ENCODE data around the gene GLRA3. TPM values are rescaled to one million over a fixed set of nuclear protein-coding genes. Genes with fewer than 3 reads are reported as not detected.

GLRA3 gene
- total RNA-seq, 1 donor = not detected

- no peaks in the 10 kb centered on the region for H3K79me2 ChIP-seq (ENCODE audit: insufficient read depth, low read length)
- no peak overlapping the region for H2AFZ ChIP-seq (ENCODE audit: low read length)
- H3K27ac ChIP-seq (ENCODE audit: low read depth, low read length) = no peak overlapping the region
- no peak for TF ChIP-seq CTCF (IDR thresholded peaks at IDR 0.05; ENCODE audit: extremely low read depth, low read depth, low read length)
- H3K9me3 ChIP-seq (ENCODE audit: low read depth, low read length) = no peaks in the 10 kb centered on the region
- H3K4me3 ChIP-seq (ENCODE audit: insufficient read depth, low read length) = no peak overlapping the region
- H3K36me3 ChIP-seq (ENCODE audit: insufficient read depth, low read length) = no peaks in the 10 kb centered on the region
- no peak for DNase-seq (ENCODE audit: insufficient read length, low spot score, missing footprints)
- no peaks in the 10 kb centered on the region for H4K20me1 ChIP-seq (ENCODE audit: insufficient read depth, low read length)
- H3K27me3 ChIP-seq (ENCODE audit: insufficient read depth, low read length) = no peaks in the 10 kb centered on the region
- H3K4me2 ChIP-seq (ENCODE audit: insufficient read depth, low read length) = no peak overlapping the region
- no peaks in the 10 kb centered on the region for H3K4me1 ChIP-seq (ENCODE audit: insufficient read depth, low read length)
These were observed 212.4 kb downstream of the GLRA3 start for GRCh38 chr4:174616661-174617060.

GRCh38 chr4:174613979-174614378, 215.1 kb downstream of the GLRA3 start:
- no peaks in the 10 kb centered on the region for H3K4me1 ChIP-seq (ENCODE audit: insufficient read depth, low read length)
- no peaks in the 10 kb centered on the region for H3K79me2 ChIP-seq (ENCODE audit: insufficient read depth, low read length)
- H3K27ac ChIP-seq (ENCODE audit: low read depth, low read length) = no peak overlapping the region
- H3K27me3 ChIP-seq (ENCODE audit: insufficient read depth, low read length) = no peaks in the 10 kb centered on the region
- no peak overlapping the region for H3K4me2 ChIP-seq (ENCODE audit: insufficient read depth, low read length)
- no peaks in the 10 kb centered on the region for H4K20me1 ChIP-seq (ENCODE audit: insufficient read depth, low read length)
- no peaks in the 10 kb centered on the region for H3K36me3 ChIP-seq (ENCODE audit: insufficient read depth, low read length)
- no peak overlapping the region for H3K4me3 ChIP-seq (ENCODE audit: insufficient read depth, low read length)
- TF ChIP-seq CTCF (IDR thresholded peaks at IDR 0.05; ENCODE audit: extremely low read depth, low read depth, low read length) = no peak
- DNase-seq (ENCODE audit: insufficient read length, low spot score, missing footprints) = no peak
- H2AFZ ChIP-seq (ENCODE audit: low read length) = no peak overlapping the region
- H3K9me3 ChIP-seq (ENCODE audit: low read depth, low read length) = no peaks in the 10 kb centered on the region

- Histone ChIP-seq H3K4me3 (ENCODE audit: insufficient read depth, low read length) (no peak overlapping the region), H3K79me2 (ENCODE audit: insufficient read depth, low read length) (no peaks in the 10 kb centered on the region), H3K9me3 (ENCODE audit: low read depth, low read length) (no peaks in the 10 kb centered on the region), H4K20me1 (ENCODE audit: insufficient read depth, low read length) (no peaks in the 10 kb centered on the region), H2AFZ (ENCODE audit: low read length) (no peak overlapping the region), H3K4me2 (ENCODE audit: insufficient read depth, low read length) (no peak overlapping the region), H3K4me1 (ENCODE audit: insufficient read depth, low read length) (no peaks in the 10 kb centered on the region), H3K27ac (ENCODE audit: low read depth, low read length) (no peak overlapping the region), H3K27me3 (ENCODE audit: insufficient read depth, low read length) (no peaks in the 10 kb centered on the region), H3K36me3 (ENCODE audit: insufficient read depth, low read length) (no peaks in the 10 kb centered on the region)
- DNase-seq (ENCODE audit: insufficient read length, low spot score, missing footprints) = no peak
- TF ChIP-seq CTCF (IDR thresholded peaks at IDR 0.05; ENCODE audit: extremely low read depth, low read depth, low read length) = no peak
These were observed 217.3 kb downstream of the GLRA3 start for GRCh38 chr4:174611792-174612191.

- Histone ChIP-seq H3K9me3 (ENCODE audit: low read depth, low read length) (no peaks in the 10 kb centered on the region), H2AFZ (ENCODE audit: low read length) (no peak overlapping the region), H3K4me1 (ENCODE audit: insufficient read depth, low read length) (no peaks in the 10 kb centered on the region), H3K79me2 (ENCODE audit: insufficient read depth, low read length) (no peaks in the 10 kb centered on the region), H4K20me1 (ENCODE audit: insufficient read depth, low read length) (no peaks in the 10 kb centered on the region), H3K4me3 (ENCODE audit: insufficient read depth, low read length) (no peak overlapping the region), H3K4me2 (ENCODE audit: insufficient read depth, low read length) (no peak overlapping the region), H3K27me3 (ENCODE audit: insufficient read depth, low read length) (no peaks in the 10 kb centered on the region), H3K36me3 (ENCODE audit: insufficient read depth, low read length) (no peaks in the 10 kb centered on the region), H3K27ac (ENCODE audit: low read depth, low read length) (no peak overlapping the region)
- no peak for TF ChIP-seq CTCF (IDR thresholded peaks at IDR 0.05; ENCODE audit: extremely low read depth, low read depth, low read length)
- no peak for DNase-seq (ENCODE audit: insufficient read length, low spot score, missing footprints)
These were observed 221.3 kb downstream of the GLRA3 start for GRCh38 chr4:174607792-174608191.
